Measurements from ENCODE around the gene YES1. TPM values are rescaled to one million over a fixed set of nuclear protein-coding genes. Genes with fewer than 3 reads are reported as not detected.

YES1 gene
- total and polyA plus RNA-seq, 2 of the 8 experiments (the other 6 are each of a cell fraction or from before 2014, with no cell fraction given): 14.8 to 94.3 TPM

DNA sequence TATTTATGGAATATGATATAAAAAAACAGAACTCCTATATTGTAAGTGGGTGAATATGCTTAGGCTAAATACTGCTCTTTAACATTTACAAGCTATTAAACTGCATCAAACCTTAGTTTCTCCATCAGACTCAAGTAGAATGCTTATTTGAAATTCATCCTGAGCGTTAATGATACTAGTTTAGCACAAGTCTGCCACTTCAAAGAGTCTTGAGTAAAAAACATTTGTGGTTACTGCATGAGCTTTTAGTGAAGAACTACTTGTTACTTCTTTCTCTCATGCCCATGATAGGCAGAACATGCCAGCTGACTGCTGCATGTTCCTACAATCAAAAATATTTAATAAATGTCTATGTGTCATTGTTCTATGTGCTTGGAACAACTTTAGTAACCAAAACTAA lies 12.1 kb downstream of the YES1 start:
- no peak overlapping the region for H3K4ac ChIP-seq (replicated peaks; ENCODE audit: insufficient read length, low read depth, low read length)
- H2BK20ac ChIP-seq (ENCODE audit: low read length): no peak overlapping the region
- no peak overlapping the region for H3K56ac ChIP-seq (replicated peaks; ENCODE audit: insufficient read length, low read depth, low read length)
- H4K91ac ChIP-seq (replicated peaks; ENCODE audit: insufficient read length, low read length): no peak overlapping the region
- H4K8ac ChIP-seq (ENCODE audit: extremely low read depth, insufficient read depth, low read length): no peak overlapping the region
- no peak overlapping the region for H3K14ac ChIP-seq (ENCODE audit: insufficient read length)
- no peak overlapping the region for H2BK12ac ChIP-seq (ENCODE audit: low read depth, low read length)
- no peak overlapping the region for H2BK5ac ChIP-seq (ENCODE audit: low read depth, low read length)
- H2BK120ac ChIP-seq (replicated peaks; ENCODE audit: low read depth, low read length): no peak overlapping the region
- no peak overlapping the region for H2AFZ ChIP-seq (ENCODE audit: low read length)
- H4K5ac ChIP-seq (ENCODE audit: insufficient read length, low read depth, low read length): no peak overlapping the region
- H3K36me3 ChIP-seq (ENCODE audit: control insufficient read depth in 2 of 4, insufficient read depth in 4 of 4, low read length in 3 of 4): no peaks in the 10 kb centered on the region
- no peak overlapping the region for H2AK5ac ChIP-seq (ENCODE audit: low read depth, low read length)
- H3K4me1 ChIP-seq (replicated peaks in 1 of 4; ENCODE audit: control insufficient read depth in 3 of 4, insufficient read depth in 4 of 4, low read length in 3 of 4): peaks cover 0 to 3% (median 0%) of the 10 kb centered on the region in 4 experiments; a peak in 1 of 7 replicates
- H3K9me3 ChIP-seq (ENCODE audit: insufficient read depth in 2 of 2, low read depth in 1 of 2, low read length in 1 of 2): no peaks in the 10 kb centered on the region
- no peak overlapping the region for H2BK15ac ChIP-seq (ENCODE audit: low read length)
- H3K9ac ChIP-seq (replicated peaks in 1 of 4; ENCODE audit: extremely low read depth in 1 of 4, low read depth in 3 of 4, low read length in 3 of 4): no peak overlapping the region
- H3K23me2 ChIP-seq (ENCODE audit: low read depth, low read length): no peaks in the 10 kb centered on the region
- ChIA-PET CTCF (ENCODE audit: partially characterized antibody) (interaction anchor here (0.7 to 2.0 kb wide), 7 partner anchors 27 to 175 kb away, joined by 3 to 8 read pairs (median 4); no protein-coding TSS in a partner anchor), POLR2A (ENCODE audit: partially characterized antibody) (interaction anchor here (0.6 kb wide), 1 partner anchor 24 kb away, joined by 3 read pairs; no protein-coding TSS in a partner anchor)
- H3K79me2 ChIP-seq (ENCODE audit: control insufficient read depth in 1 of 2, insufficient read depth in 2 of 2, low read length in 2 of 2): peaks cover 0 to 93% of the 10 kb centered on the region in 2 experiments; a peak in 3 of 4 replicates
- TF ChIP-seq JUND (IDR thresholded peaks at IDR 0.05; ENCODE audit: low read length): no peak
- no peak for TF ChIP-seq RBBP5 (IDR thresholded peaks at IDR 0.05; ENCODE audit: borderline replicate concordance, low read depth, low read length)
- no peak for TF ChIP-seq SIRT6 (IDR thresholded peaks at IDR 0.05; ENCODE audit: low read length)
- TF ChIP-seq BRCA1 (IDR thresholded peaks at IDR 0.05; ENCODE audit: low read depth, low read length): no peak
- FAIRE-seq (no peak), DNase-seq (ENCODE audit: low read depth in 1 of 2, low spot score in 2 of 2) (no peak)
- no peak overlapping the region for H3K4me2 ChIP-seq (ENCODE audit: insufficient read depth in 1 of 2, low read depth in 2 of 2, low read length in 2 of 2)
- H3K27ac ChIP-seq (ENCODE audit: low read depth, low read length): no peak overlapping the region
- peaks cover 0 to under 1% of the 10 kb centered on the region in 2 experiments for H4K20me1 ChIP-seq (replicated peaks in 1 of 2; ENCODE audit: control insufficient read depth in 1 of 2, insufficient read depth in 2 of 2, low read length in 2 of 2)
- no peak overlapping the region for H3K4me3 ChIP-seq (ENCODE audit: extremely low read depth in 1 of 4, insufficient read depth in 2 of 4, low read depth in 3 of 4, low read length in 4 of 4)
- 100% methylated on average over 1 of the region's 1 CpG; no CpG with 5 or more reads in 1 of the 2 experiments for WGBS, 2 experiments (ENCODE audit: extremely low coverage in 1 of 2, insufficient coverage in 1 of 2, insufficient read length in 1 of 2, insufficient replicate concordance in 2 of 2, low coverage in 1 of 2, low lambda C conversion rate in 2 of 2, missing lambda C conversion rate in 1 of 2)
- H3K23ac ChIP-seq (ENCODE audit: insufficient read length): no peak overlapping the region
- H3K79me1 ChIP-seq (ENCODE audit: low read depth, low read length): 0 out of 2 replicates have a peak, but pooled peaks cover 3% of the 10 kb centered on the region
- H3K18ac ChIP-seq (ENCODE audit: extremely low read depth, low read length): no peak overlapping the region
- no peaks in the 10 kb centered on the region for H3K27me3 ChIP-seq (replicated peaks in 1 of 4; ENCODE audit: control insufficient read depth in 3 of 4, extremely low read depth in 1 of 4, insufficient read depth in 3 of 4, low read length in 3 of 4)
